SK-N-MC (cell line): ENCODE measurements around the gene GNA14.

Source experiments
- DNase-seq: peaks from one replicate; pipeline ENCODE4 v3.0.0-alpha.2; 2011; ENCODE audit warnings: low read depth, low spot score
- H3K27ac ChIP-seq: fragments of 200-600 bp; sonication (generic); 2 replicates; pipeline ENCODE4 v1.5.1; 2016; ENCODE audit warnings: mixed run types
- H3K36me3 ChIP-seq: fragments of 200-600 bp; sonication (generic); 2 replicates; pipeline ENCODE4 v1.6.1; 2017; ENCODE audit warnings: antibody characterized with exemption, low read length, mixed read lengths; ENCODE audit not compliant: insufficient read depth
- H3K4me3 ChIP-seq: fragments of 200-600 bp; sonication (generic); 2 replicates; pipeline ENCODE4 v1.5.1; 2016
- H3K9ac ChIP-seq: fragments of 200-600 bp; sonication (generic); 2 replicates; pipeline ENCODE4 v1.8.0; 2017; ENCODE audit warnings: mixed run types, mixed read lengths; ENCODE audit not compliant: insufficient read length
- H3K9me3 ChIP-seq: fragments of 200-600 bp; sonication (generic); 2 replicates; pipeline ENCODE4 v1.6.1; 2017; ENCODE audit warnings: low read depth, mild to moderate bottlenecking, antibody characterized with exemption, low read length, moderate library complexity, mixed read lengths
- EZH2 ChIP-seq: fragments of 200-600 bp; sonication (generic); IDR thresholded peaks from one replicate; pipeline ENCODE4 v1.6.1; 2017; ENCODE audit warnings: antibody characterized with exemption
- FOXP2 ChIP-seq: optimal IDR thresholded peaks from 2 replicates; pipeline ENCODE3; 2011; ENCODE audit warnings: mild to moderate bottlenecking, moderate library complexity; ENCODE audit not compliant: insufficient read depth; ENCODE audit errors: extremely low read length, control extremely low read depth
- POLR2AphosphoS5 ChIP-seq: IDR thresholded peaks from 2 replicates; pipeline ENCODE4 v1.6.1; 2012; ENCODE audit warnings: mild to moderate bottlenecking, low read depth, low read length, borderline replicate concordance

The GNA14 gene

DNA sequence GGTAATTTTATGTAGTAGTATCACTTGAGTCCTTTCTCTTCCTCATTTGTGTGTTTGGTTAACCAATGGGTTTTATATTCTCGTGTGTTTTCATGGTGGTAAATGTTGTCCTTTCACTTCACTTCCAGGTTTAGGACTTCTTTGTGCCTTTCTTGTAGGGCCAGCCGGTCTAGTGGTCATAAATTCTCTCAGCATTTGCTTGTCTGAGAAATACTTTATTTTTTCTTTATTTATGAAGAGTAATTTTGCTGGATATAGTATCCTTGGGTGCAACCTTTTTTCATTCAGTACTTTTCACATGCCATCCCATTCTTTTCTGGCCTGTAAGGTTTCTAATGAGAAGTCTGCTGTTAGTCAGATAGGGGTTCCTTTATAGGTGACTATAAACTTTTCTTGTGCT is 107.1 kb downstream of the GNA14 start:
- TF ChIP-seq POLR2AphosphoS5 (no peak), EZH2 (no peak), FOXP2 (no peak)
- Histone ChIP-seq H3K36me3 (no peaks in the 10 kb centered on the region), H3K4me3 (no peak overlapping the region), H3K9ac (no peak overlapping the region), H3K9me3 (peaks cover 13% of the 10 kb centered on the region; the same call in 1 of the 2 replicates), H3K27ac (no peak overlapping the region)
- DNase-seq: no peak

DNA sequence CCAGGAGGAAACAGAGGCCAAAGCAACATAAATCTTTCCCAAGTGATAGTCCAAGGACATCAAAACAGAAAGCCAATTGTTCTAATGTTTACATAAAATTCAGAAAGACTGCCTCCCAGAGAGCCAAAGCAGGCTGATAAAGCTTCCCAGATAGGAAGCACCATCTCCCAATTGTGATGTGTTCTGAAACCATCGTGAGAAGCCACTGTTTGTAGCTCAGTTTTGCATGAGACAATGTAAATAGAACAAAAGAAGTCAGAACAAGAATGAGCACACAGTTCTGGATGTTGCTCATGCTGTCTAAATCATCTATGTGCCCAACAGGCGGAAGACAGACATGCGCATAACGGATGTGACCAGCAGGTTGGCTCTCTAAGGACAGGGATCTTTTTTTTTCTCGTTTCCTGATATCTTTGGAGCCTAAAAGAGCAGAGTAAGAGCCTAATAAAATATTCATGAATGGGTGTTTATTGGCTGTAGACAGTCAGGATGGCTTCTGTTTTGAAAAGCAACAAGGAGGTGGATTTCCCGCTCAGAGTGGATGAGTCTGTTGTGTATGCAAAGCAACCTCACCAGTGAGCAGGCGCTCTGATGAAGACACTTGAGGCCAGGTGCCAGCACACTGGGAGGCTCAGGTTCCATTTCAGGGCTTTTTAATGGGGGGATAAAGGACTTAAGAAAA is 113.6 kb downstream of the GNA14 start:
- H3K36me3 ChIP-seq: no peaks in the 10 kb centered on the region
- DNase-seq: no peak
- H3K27ac ChIP-seq: no peak overlapping the region
- H3K9ac ChIP-seq: no peak overlapping the region
- H3K4me3 ChIP-seq: no peak overlapping the region
- TF ChIP-seq POLR2AphosphoS5 (no peak), EZH2 (no peak), FOXP2 (no peak)
- no peaks in the 10 kb centered on the region for H3K9me3 ChIP-seq

DNA sequence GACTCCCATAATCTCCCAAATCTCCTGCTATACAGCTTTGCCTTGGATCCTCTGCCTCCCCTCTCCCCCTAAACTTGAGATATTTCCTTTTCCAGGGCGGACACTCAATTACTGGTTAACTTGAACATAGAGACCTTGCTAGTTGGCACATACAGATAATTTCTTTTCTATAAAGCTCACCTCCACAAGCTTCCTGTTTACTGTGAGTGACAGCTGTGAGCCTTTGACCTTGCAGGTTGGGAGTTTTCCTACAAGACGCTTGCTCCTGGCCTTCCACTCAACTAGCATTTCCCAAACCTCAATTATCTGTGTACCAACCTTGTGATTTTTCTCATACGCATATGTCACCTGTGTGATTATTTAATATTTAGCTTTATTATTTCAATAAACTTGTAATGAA is 114.5 kb downstream of the GNA14 start:
- TF ChIP-seq POLR2AphosphoS5 (no peak), EZH2 (no peak), FOXP2 (no peak)
- no peaks in the 10 kb centered on the region for H3K36me3 ChIP-seq
- H3K4me3 ChIP-seq: no peak overlapping the region
- no peak for DNase-seq
- H3K9ac ChIP-seq: no peak overlapping the region
- H3K9me3 ChIP-seq: no peaks in the 10 kb centered on the region
- no peak overlapping the region for H3K27ac ChIP-seq

DNA sequence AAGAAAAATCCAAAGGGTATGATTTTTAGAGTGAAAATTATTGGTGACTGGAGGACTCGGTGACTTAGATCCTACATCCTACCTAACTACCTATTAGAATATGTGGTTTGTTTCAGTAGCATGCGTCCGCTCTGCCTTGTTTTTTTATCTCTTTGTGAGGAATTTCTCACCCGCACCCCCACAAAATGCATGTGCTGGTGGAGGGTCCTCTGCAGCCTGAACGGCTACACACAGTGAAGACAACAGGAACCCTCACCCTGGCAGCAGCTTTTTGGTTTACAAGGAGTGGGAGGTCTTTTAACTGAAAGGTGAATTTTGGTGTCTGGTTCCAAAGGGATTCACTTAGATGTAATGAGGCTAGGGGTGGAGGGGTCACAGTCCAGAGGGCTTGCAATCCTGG is 115.5 kb downstream of the GNA14 start:
- no peak overlapping the region for H3K4me3 ChIP-seq
- H3K9me3 ChIP-seq: no peaks in the 10 kb centered on the region
- no peak for DNase-seq
- H3K9ac ChIP-seq: no peak overlapping the region
- no peak overlapping the region for H3K27ac ChIP-seq
- H3K36me3 ChIP-seq: no peaks in the 10 kb centered on the region
- TF ChIP-seq FOXP2 (no peak), POLR2AphosphoS5 (no peak), EZH2 (no peak)

DNA sequence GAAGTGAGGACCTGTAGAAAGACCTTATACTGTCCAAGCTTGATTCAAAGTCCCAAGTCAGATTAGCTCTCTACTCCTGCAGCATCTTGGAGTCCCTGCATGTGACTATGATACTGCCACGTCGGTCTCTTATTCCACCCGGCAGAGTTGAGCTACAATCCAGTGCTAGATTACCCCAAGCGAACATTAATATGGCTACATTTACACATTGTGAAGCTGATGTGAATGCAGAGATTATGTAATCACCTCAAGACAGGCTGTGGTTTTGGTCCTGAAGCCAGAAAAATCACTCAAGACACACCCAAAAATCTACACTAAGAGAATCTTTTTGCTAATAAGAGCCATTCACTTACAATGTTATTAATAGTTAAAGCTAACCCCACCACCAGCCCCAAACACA is 116.7 kb downstream of the GNA14 start:
- TF ChIP-seq POLR2AphosphoS5 (no peak), FOXP2 (no peak), EZH2 (no peak)
- DNase-seq: no peak
- H3K9ac ChIP-seq: no peak overlapping the region
- no peaks in the 10 kb centered on the region; the same call in 1 of the 2 replicates for H3K9me3 ChIP-seq
- H3K36me3 ChIP-seq: no peaks in the 10 kb centered on the region
- no peak overlapping the region for H3K27ac ChIP-seq
- no peak overlapping the region for H3K4me3 ChIP-seq

DNA sequence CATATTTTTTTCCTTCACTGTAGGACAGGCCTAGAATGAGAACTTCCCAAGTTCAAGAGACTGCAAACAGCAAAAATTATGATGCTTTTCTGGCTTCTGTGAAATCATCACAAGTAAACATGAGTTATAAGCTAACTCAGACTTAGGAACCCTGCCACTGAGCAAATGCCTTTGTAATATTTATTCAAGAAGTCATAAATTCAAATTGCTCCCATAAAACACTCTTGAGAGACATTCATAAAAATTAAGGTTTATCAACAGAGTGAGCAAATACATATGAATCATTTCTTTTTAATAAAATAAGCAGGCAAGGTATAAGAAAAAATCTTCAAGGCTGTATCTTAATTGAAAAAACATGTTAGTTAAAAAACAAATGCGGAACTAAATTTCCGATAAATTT is 124.2 kb downstream of the GNA14 start:
- no peaks in the 10 kb centered on the region; the same call in 1 of the 2 replicates for H3K9me3 ChIP-seq
- no peaks in the 10 kb centered on the region for H3K36me3 ChIP-seq
- no peak for TF ChIP-seq FOXP2
- TF ChIP-seq POLR2AphosphoS5: no peak
- no peak for TF ChIP-seq EZH2
- peak; percentile 28 for DNase-seq
- H3K9ac ChIP-seq: no peak overlapping the region
- no peak overlapping the region for H3K27ac ChIP-seq
- H3K4me3 ChIP-seq: peak overlapping the region; percentile 1; the same call in 1 of the 2 replicates

DNA sequence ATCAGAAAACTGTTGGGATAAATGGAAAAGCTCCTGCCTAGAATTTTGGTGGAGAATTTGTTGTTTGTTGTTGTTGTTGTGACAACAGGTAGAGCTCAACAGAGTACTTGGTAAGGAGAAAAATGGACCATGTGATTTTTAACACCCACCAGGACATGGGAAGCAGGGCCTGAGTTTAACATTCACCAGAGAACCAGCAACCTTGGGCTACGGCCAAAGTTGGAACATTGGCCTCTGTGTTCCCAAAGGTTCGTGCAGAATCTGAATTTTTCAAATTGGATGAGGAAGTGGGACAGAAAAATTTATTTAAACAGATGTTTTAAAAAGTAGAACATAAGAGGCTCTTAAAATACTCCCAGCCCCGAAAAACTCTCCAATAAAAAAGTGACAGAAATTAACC is 127.0 kb downstream of the GNA14 start:
- H3K4me3 ChIP-seq: no peak overlapping the region
- H3K36me3 ChIP-seq: no peaks in the 10 kb centered on the region
- H3K27ac ChIP-seq: no peak overlapping the region
- no peaks in the 10 kb centered on the region for H3K9me3 ChIP-seq
- no peak for TF ChIP-seq EZH2
- TF ChIP-seq FOXP2: no peak
- no peak for TF ChIP-seq POLR2AphosphoS5
- no peak overlapping the region for H3K9ac ChIP-seq
- no peak for DNase-seq

DNA sequence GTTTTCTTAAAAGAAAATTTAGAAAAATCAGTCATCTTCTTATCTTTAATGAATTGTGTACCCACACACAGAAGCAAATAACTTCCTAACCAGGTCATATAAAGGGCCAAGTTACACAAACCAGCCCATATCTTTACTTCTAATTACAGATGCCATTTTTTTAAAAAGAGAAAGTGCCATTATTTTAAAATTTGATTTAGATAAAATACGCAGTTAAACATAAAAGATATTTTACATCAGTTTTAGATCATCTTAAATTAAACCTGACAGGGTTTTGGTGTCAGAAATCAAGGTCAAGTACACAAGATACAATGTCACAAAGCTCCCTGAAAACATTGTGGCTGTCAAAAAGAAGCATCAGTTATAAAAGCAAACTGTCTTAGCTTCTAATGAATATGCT is 129.4 kb downstream of the GNA14 start:
- TF ChIP-seq EZH2 (no peak), POLR2AphosphoS5 (no peak), FOXP2 (no peak)
- no peaks in the 10 kb centered on the region for H3K36me3 ChIP-seq
- no peak overlapping the region for H3K9ac ChIP-seq
- H3K9me3 ChIP-seq: no peaks in the 10 kb centered on the region
- H3K4me3 ChIP-seq: no peak overlapping the region
- no peak overlapping the region for H3K27ac ChIP-seq
- no peak for DNase-seq

DNA sequence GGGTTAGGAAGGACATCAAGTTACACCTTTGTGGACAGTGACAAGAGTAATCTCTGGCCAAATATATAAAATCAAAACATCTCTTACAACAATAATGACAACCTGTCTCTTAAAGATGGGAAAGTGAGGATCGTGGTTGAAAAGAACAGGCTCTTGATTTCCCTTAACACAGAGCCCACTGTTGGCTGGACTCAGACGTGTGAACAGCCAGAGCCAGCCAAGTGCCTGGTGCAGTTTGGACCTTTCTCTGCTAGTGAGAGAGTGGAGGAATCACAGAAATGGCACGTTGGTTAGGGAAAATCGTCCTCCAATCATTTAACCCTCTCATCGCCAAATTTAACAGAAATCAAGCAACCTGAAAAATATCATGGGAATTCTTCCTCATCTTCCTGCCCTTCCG is 131.3 kb downstream of the GNA14 start:
- Histone ChIP-seq H3K9ac (no peak overlapping the region), H3K4me3 (no peak overlapping the region), H3K27ac (no peak overlapping the region), H3K36me3 (no peaks in the 10 kb centered on the region), H3K9me3 (no peaks in the 10 kb centered on the region)
- no peak for TF ChIP-seq POLR2AphosphoS5
- TF ChIP-seq FOXP2: no peak
- TF ChIP-seq EZH2: no peak
- no peak for DNase-seq
